ENCODE measurements around the gene SLIT2.

Gene SLIT2

GRCh38 chr4:20299515-20299914 lies 47.8 kb downstream of the SLIT2 start:
- Histone ChIP-seq H3K4me3 (ENCODE audit: low read depth, low read length) (no peak overlapping the region), H3K18ac (ENCODE audit: low read length) (no peak overlapping the region), H3K27ac (ENCODE audit: low read depth, low read length) (no peak overlapping the region), H2BK12ac (ENCODE audit: low read length) (no peak overlapping the region), H4K12ac (ENCODE audit: low read depth, low read length) (no peak overlapping the region), H3K79me1 (ENCODE audit: low read length) (no peaks in the 10 kb centered on the region), H3K9me3 (ENCODE audit: insufficient read depth, low read depth, low read length) (no peaks in the 10 kb centered on the region), H3K14ac (ENCODE audit: low read length) (no peak overlapping the region), H3K4me1 (ENCODE audit: control insufficient read depth in 1 of 2, insufficient read depth in 2 of 2, low read length in 2 of 2) (no peaks in the 10 kb centered on the region), H3K4ac (ENCODE audit: low read depth, low read length) (no peak overlapping the region), H2BK5ac (ENCODE audit: low read depth, low read length, poor library complexity) (no peak overlapping the region), H3K36me3 (ENCODE audit: control insufficient read depth in 1 of 2, insufficient read depth in 2 of 2, low read length in 2 of 2) (no peaks in the 10 kb centered on the region), H4K8ac (ENCODE audit: low read depth, low read length) (no peak overlapping the region), H3K27me3 (ENCODE audit: insufficient read depth, low read length) (no peaks in the 10 kb centered on the region), H3K4me2 (ENCODE audit: low read length) (no peak overlapping the region), H3K79me2 (ENCODE audit: control insufficient read depth, insufficient read depth, low read length, poor library complexity) (no peaks in the 10 kb centered on the region), H4K91ac (ENCODE audit: low read depth, low read length) (no peak overlapping the region), H2AFZ (ENCODE audit: insufficient read depth, low read length, poor library complexity) (no peak overlapping the region), H2BK120ac (ENCODE audit: insufficient read depth, low read length, poor library complexity) (no peak overlapping the region), H2AK5ac (ENCODE audit: low read length) (no peak overlapping the region), H3K23ac (ENCODE audit: low read length) (no peak overlapping the region), H3K9ac (ENCODE audit: low read length) (no peak overlapping the region)
- no CpG with 5 or more reads among the region's 3 CpGs for WGBS (ENCODE audit: extremely low coverage, insufficient coverage, insufficient read length)
- peak in 1 of 2 donors; percentile 17 for DNase-seq

- H3K14ac ChIP-seq (ENCODE audit: low read length): no peak overlapping the region
- H4K8ac ChIP-seq (ENCODE audit: low read depth, low read length): no peak overlapping the region
- H3K4me2 ChIP-seq (ENCODE audit: low read length): no peak overlapping the region
- no peaks in the 10 kb centered on the region for H3K27me3 ChIP-seq (ENCODE audit: insufficient read depth, low read length)
- no peak overlapping the region for H4K12ac ChIP-seq (ENCODE audit: low read depth, low read length)
- DNase-seq: peak in 1 of 2 donors; percentile 27
- H3K9me3 ChIP-seq (ENCODE audit: insufficient read depth, low read depth, low read length): no peaks in the 10 kb centered on the region
- no peaks in the 10 kb centered on the region for H3K4me1 ChIP-seq (ENCODE audit: control insufficient read depth in 1 of 2, insufficient read depth in 2 of 2, low read length in 2 of 2)
- no peak overlapping the region for H3K27ac ChIP-seq (ENCODE audit: low read depth, low read length)
- H4K91ac ChIP-seq (ENCODE audit: low read depth, low read length): no peak overlapping the region
- no peak overlapping the region for H3K18ac ChIP-seq (ENCODE audit: low read length)
- H2BK120ac ChIP-seq (ENCODE audit: insufficient read depth, low read length, poor library complexity): no peak overlapping the region
- no peaks in the 10 kb centered on the region for H3K79me1 ChIP-seq (ENCODE audit: low read length)
- no peak overlapping the region for H3K23ac ChIP-seq (ENCODE audit: low read length)
- no peak overlapping the region for H3K4me3 ChIP-seq (ENCODE audit: low read depth, low read length)
- no CpG with 5 or more reads among the region's 2 CpGs for WGBS (ENCODE audit: extremely low coverage, insufficient coverage, insufficient read length)
- no peak overlapping the region for H3K4ac ChIP-seq (ENCODE audit: low read depth, low read length)
- no peak overlapping the region for H3K9ac ChIP-seq (ENCODE audit: low read length)
- no peaks in the 10 kb centered on the region for H3K79me2 ChIP-seq (ENCODE audit: control insufficient read depth, insufficient read depth, low read length, poor library complexity)
- no peak overlapping the region for H2BK5ac ChIP-seq (ENCODE audit: low read depth, low read length, poor library complexity)
- no peak overlapping the region for H2AK5ac ChIP-seq (ENCODE audit: low read length)
- no peak overlapping the region for H2BK12ac ChIP-seq (ENCODE audit: low read length)
- H2AFZ ChIP-seq (ENCODE audit: insufficient read depth, low read length, poor library complexity): no peak overlapping the region
- H3K36me3 ChIP-seq (ENCODE audit: control insufficient read depth in 1 of 2, insufficient read depth in 2 of 2, low read length in 2 of 2): no peaks in the 10 kb centered on the region
Measured at GRCh38 chr4:20301161-20301560, 49.5 kb downstream of the SLIT2 start.

Measured in trophoblast cell (in vitro differentiated cells and primary cell).